ENCODE measurements around the gene CABLES1.
"Not testable (repeated sequence)": the region's sequence is repeated elsewhere in the genome, so short reads cannot be mapped to it uniquely, and the experiment has no call there.

The CABLES1 gene, protein sequence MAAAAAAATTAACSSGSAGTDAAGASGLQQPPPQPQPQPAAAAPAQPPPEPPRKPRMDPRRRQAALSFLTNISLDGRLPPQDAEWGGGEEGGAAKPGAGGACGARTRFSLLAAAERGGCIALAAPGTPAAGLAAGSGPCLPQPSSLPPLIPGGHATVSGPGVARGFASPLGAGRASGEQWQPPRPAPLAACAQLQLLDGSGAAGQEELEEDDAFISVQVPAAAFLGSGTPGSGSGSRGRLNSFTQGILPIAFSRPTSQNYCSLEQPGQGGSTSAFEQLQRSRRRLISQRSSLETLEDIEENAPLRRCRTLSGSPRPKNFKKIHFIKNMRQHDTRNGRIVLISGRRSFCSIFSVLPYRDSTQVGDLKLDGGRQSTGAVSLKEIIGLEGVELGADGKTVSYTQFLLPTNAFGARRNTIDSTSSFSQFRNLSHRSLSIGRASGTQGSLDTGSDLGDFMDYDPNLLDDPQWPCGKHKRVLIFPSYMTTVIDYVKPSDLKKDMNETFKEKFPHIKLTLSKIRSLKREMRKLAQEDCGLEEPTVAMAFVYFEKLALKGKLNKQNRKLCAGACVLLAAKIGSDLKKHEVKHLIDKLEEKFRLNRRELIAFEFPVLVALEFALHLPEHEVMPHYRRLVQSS

DNA sequence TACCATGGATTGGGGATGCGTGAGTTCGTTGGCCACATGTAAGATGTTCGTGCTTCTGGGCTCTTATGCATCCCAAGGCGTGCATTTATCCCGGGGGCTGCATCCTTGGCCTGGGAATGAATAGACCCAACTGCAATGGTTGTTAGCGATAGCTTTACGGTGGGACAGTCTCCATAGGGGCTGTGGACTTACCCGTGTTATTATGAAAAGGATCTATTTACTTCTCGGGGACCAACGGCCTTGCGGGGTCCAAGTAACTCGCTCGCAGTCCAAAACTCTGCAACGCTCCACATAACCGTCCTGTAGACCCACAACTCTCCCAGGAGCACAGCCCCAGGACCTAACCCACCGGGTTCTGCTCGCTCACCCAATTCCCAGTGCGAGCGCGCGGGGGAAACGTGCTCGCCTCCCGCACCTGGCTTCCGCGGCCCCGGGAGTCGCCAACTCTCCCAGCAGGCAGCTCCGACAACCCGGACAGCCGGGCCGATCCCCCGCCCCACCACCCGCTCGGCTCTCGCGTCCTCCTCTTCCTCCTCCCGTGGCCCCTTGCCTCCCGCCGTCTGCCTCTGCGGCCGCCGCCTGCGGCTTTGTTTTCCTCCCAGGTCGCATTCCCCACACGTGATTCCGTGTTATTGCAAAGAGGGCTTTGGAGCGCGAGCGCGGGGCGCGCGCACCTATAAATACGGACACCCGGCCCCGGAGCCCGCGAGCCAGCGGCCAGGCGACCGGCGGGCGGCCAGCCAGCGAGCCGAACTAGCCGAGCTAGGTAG lies at the start of gene CABLES1:
TSS of gene CABLES1 (plus strand) at position 706 of the 770 bp plus-strand sequence. CDS start 278 bp downstream, outside the sequence.
- in situ Hi-C loops (cut with HindIII; ENCODE audit: low pct_ligation_motif_present, low pct_unique_long_range_greater_than_20kb, low sequenced_read_pairs) = no loop called here
- DNase-seq = peak; percentile 55

- DNase-seq = no peak
Observed at GRCh38 chr18:23087352-23087751, 47.9 kb upstream of the CABLES1 start.

DNA sequence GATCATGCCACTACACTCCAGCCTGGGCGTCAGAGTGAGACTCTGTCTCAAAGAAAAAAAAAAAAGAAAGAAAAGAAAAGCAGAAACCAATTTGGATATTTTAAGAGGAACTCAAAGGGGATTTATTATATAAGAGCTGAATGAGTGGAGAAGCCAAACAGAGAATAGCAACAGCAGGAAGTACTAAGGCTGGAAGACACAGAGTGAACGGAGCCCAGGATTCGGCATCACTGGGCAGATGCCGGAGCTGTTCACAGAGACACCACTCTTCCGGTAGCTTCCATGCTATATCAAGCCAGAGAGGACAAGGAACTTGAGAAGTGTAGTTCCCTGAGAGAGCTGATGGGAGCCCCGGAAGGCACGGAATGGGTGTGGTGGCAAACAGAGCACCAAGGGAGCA lies 47.0 kb upstream of the CABLES1 start:
- in situ Hi-C loops (cut with HindIII; ENCODE audit: low pct_ligation_motif_present, low pct_unique_long_range_greater_than_20kb, low sequenced_read_pairs) = no loop called here
- no peak for DNase-seq

More at GRCh38 chr18:23087352-23087751, 47.9 kb upstream of the CABLES1 start:
- in situ Hi-C loops (cut with HindIII; ENCODE audit: low pct_ligation_motif_present, low pct_unique_long_range_greater_than_20kb, low sequenced_read_pairs) = no loop called here

- in situ Hi-C loops (cut with HindIII; ENCODE audit: low pct_ligation_motif_present, low pct_unique_long_range_greater_than_20kb, low sequenced_read_pairs) = not testable (repeated sequence)
- peak; percentile 39 for DNase-seq
Observed at GRCh38 chr18:23091017-23091993, 44.0 kb upstream of the CABLES1 start.

DNA sequence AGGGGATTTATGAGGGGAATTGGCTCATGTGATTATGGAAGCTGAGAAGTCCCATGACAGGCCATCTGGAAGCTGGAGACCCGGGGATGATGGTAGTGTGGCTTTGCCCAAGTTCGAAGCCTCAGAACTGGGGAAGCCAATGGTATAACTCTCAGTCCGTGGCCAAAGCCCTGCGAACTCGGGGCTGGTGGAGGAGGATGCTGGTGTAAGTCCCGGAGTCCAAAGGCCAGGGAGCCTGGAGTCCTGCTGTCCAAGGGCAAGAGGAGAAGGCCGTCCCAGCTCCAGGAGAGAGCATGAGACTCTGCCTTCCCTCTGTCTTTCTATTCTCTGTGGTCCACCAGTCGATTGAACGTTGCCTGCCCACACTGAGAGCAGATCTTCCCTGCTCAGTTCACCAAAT lies 43.2 kb upstream of the CABLES1 start:
- in situ Hi-C loops (cut with HindIII; ENCODE audit: low pct_ligation_motif_present, low pct_unique_long_range_greater_than_20kb, low sequenced_read_pairs) = no loop called here

DNA sequence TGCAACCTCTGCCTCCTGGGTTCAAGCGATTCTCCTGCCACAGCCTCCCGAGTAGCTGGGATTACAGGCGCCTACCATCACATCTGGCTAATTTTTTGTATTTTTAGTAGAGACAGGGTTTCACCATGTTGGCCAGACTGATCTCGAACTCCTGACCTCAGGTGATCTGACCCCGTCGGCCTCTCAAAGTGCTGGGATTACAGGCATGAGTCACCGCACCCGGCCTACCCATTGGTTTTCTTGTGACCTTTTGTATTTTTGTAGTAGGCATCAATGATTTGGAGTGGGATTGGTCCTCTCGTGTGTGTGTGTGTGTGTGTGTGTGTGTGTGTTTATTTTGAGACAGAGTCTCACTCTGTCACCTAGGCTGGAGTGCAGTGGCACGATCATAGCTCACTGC lies 42.2 kb upstream of the CABLES1 start:
- DNase-seq; in situ Hi-C loops (cut with HindIII; ENCODE audit: low pct_ligation_motif_present, low pct_unique_long_range_greater_than_20kb, low sequenced_read_pairs): not testable (repeated sequence)

More for the DNA sequence above, 43.2 kb upstream of the CABLES1 start:
- DNase-seq = no peak

- no peak for DNase-seq
- in situ Hi-C loops (cut with HindIII; ENCODE audit: low pct_ligation_motif_present, low pct_unique_long_range_greater_than_20kb, low sequenced_read_pairs) = no loop called here
Observed at GRCh38 chr18:23093772-23094171, 41.5 kb upstream of the CABLES1 start.

DNA sequence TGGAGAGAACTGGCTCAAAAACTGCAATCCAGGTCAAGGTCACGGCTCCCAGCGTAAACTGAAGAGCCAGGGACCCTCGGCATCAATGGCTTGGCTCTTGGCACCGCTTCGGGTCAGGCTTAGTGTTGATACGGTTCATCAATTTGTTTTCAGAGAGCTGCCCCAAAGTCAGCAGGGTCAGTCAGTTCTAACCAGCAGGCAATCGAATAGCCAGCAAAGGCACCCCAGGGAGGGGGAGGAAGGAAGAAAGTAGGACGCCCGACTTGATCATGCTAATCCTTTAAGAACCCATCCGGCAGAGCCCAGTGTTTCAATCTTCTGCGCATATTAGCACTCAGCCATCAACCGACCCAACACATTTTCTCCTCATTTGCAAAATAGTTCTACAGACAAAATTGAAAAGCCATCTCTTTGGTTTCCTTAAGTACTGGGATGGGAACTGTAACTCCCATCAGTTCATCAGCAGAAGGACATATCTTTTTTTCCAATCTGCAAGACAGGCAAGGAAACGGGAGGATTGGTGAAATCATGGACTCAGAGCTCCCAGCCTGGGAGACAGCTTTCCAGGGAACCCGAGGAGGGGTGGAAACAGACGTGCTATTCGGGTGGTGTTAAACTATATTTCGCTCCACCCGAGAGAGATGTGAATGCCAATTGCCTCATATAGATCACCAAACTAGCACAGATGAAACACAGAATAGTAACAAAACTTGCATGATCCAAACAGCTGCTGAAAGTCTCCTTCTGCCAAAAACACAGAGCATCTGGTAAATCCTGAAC lies 40.7 kb upstream of the CABLES1 start:
- in situ Hi-C loops (cut with HindIII; ENCODE audit: low pct_ligation_motif_present, low pct_unique_long_range_greater_than_20kb, low sequenced_read_pairs) = no loop called here
- no peak for DNase-seq

GRCh38 chr18:23095463-23095862 lies 39.8 kb upstream of the CABLES1 start:
- in situ Hi-C loops (cut with HindIII; ENCODE audit: low pct_ligation_motif_present, low pct_unique_long_range_greater_than_20kb, low sequenced_read_pairs) = no loop called here
- DNase-seq = no peak

GRCh38 chr18:23097016-23097415 lies 38.3 kb upstream of the CABLES1 start:
- DNase-seq; in situ Hi-C loops (cut with HindIII; ENCODE audit: low pct_ligation_motif_present, low pct_unique_long_range_greater_than_20kb, low sequenced_read_pairs): not testable (repeated sequence)

GRCh38 chr18:23099621-23100020 lies 35.7 kb upstream of the CABLES1 start:
- peak; percentile 33 for DNase-seq
- in situ Hi-C loops (cut with HindIII; ENCODE audit: low pct_ligation_motif_present, low pct_unique_long_range_greater_than_20kb, low sequenced_read_pairs) = no loop called here

DNA sequence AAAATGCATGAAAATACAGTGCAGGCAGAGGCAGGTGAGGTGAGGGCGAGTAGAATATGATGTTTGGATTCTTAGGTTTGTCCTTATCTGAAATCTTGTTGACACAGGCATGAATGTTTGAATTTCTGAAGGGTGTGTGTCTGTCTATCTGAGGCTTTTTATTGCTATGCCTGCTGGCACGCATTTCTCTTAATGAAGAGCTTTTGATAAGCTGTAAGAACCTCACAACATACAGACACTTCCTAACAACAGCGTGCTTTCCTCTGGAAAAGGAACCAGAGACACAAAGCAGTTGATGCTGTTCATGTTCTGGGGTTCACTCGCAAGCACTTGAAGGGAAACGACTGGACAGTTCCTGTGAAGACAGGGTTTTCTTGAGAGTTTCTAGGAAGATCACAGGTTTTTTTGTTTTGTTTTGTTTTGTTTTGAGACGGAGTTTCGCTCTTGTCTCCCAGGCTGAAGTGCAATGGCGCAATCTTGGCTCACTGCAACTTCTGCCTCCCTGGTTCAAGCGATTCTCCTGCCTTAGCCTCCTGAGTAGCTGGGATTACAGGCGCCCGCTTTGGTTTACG lies 33.3 kb upstream of the CABLES1 start:
- DNase-seq = no peak
- in situ Hi-C loops (cut with HindIII; ENCODE audit: low pct_ligation_motif_present, low pct_unique_long_range_greater_than_20kb, low sequenced_read_pairs) = no loop called here

GRCh38 chr18:23102493-23103261 lies 32.6 kb upstream of the CABLES1 start:
- no peak for DNase-seq
- in situ Hi-C loops (cut with HindIII; ENCODE audit: low pct_ligation_motif_present, low pct_unique_long_range_greater_than_20kb, low sequenced_read_pairs) = no loop called here

DNA sequence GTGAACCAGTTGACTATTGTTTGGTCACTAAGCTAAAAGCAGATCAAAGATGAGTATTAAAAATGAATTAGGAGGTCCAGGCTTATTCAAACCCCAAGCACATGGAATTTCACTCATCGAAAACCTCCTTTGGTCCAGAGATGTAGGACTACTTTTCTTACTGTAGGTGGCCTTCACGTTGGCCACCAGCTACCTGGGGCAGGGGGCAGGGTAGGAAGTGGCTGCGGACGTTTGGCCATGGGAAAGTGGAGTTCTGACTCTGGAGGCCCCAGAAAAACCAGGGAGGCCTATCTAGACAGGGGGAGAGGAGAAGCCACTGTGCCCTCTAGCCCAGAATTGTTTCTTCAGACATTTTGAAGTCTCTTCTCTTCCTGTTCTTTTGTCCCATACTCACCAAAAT lies 31.8 kb upstream of the CABLES1 start:
- in situ Hi-C loops (cut with HindIII; ENCODE audit: low pct_ligation_motif_present, low pct_unique_long_range_greater_than_20kb, low sequenced_read_pairs) = no loop called here
- DNase-seq = no peak

DNA sequence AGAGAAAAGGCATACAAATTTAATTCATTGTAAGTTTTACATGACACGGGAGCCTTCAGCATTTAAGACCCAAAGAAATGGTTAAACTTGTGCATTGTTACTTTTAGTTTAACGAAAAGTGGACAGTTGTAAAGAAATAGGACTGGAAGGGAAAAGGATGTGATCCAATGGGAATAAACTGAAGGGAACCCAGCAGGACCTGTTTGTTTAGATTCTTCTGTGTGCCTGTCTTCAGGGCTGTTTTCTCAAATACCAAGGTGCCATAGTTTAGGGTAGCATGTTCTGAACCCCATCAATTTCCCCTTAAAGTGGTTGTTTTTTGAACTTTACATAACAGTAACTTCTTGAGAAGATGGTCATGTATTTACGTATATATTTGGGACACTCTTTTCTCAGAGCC lies 30.3 kb upstream of the CABLES1 start:
- no peak for DNase-seq
- in situ Hi-C loops (cut with HindIII; ENCODE audit: low pct_ligation_motif_present, low pct_unique_long_range_greater_than_20kb, low sequenced_read_pairs) = no loop called here

GRCh38 chr18:23105581-23106219 lies 29.6 kb upstream of the CABLES1 start:
- in situ Hi-C loops (cut with HindIII; ENCODE audit: low pct_ligation_motif_present, low pct_unique_long_range_greater_than_20kb, low sequenced_read_pairs) = no loop called here

More at GRCh38 chr18:23105581-23106219, 29.6 kb upstream of the CABLES1 start:
- no peak for DNase-seq

All from ACHN (cell line).